22Rv1 (cell line): Measurements from ENCODE around the gene WDR77.

Source experiments
- CTCF ChIP-seq: fragments of 450-650 bp; IDR thresholded peaks from 2 replicates; pipeline ENCODE4 v1.5.1; 2017; ENCODE audit warnings: mild to moderate bottlenecking
- ZFX ChIP-seq: fragments of 450-650 bp; IDR thresholded peaks from 2 replicates; pipeline ENCODE4 v1.6.1; 2017; ENCODE audit warnings: antibody characterized with exemption, borderline replicate concordance

GRCh38 chr1:111469539-111469938 is 20.5 kb upstream of the WDR77 start:
- TF ChIP-seq CTCF (no peak), ZFX (no peak)
